GM18526 (cell line): ENCODE measurements around the gene NUDT5.
A peak's percentile ranks its signal among the peaks of the same experiment; 100 is the strongest.

Source experiments
- POLR2A ChIP-seq: IDR thresholded peaks from 3 replicates; pipeline ENCODE4 v1.6.1; 2011; ENCODE audit not compliant: insufficient read length; ENCODE audit errors: extremely low read depth

Gene NUDT5

DNA sequence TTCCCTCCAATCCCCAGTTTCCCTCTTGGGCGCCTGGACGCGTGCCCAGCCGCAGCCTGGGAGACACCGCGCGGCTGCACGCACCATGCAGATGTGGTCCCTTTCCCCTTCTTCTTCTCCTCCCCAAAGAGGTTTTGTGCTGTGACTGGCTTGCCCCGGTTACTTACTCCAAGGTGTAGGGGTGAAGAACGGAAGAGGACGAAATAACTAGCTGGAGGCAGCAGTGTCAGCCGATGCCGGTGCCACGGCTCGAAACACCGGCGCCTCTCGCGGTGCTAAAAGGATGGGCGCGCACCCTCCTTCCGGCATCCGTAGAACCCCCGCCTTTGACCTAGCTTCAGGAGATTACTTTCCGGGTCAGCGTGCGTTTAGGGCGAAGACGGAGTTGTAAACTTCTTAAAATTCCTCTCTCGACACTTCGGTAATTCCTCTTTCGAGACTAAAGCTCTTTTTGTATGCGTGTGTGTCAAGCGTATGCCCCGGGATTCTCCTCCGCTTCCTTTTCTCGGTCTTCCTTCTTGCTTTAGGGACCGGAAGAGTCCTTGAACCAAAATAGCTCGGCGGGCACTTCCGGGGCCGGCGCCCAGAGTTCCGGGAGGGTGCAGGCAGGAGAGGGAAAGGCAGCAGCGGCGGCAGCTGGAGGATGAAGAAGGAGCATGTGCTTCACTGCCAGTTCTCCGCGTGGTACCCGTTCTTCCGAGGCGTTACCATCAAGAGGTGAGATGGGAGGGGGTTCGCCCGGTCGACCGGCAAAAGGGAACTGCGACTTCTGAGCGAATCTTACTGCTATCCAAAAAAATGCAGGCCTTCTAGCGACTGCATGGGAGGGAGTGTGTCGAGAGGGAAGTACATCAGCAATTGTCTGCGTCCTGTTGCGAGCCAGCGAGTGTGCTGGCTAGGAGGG is at the start of gene NUDT5, which contains the start of gene CDC123:
TSS of gene NUDT5 (minus strand) at position 289 of the 904 bp plus-strand sequence. CDS start 9,600 bp downstream, outside the sequence.
TSS of gene CDC123 (plus strand) at position 586 of the 904 bp plus-strand sequence. CDS start at position 644, 58 bp downstream.
- peak; percentile 48 for TF ChIP-seq POLR2A

DNA sequence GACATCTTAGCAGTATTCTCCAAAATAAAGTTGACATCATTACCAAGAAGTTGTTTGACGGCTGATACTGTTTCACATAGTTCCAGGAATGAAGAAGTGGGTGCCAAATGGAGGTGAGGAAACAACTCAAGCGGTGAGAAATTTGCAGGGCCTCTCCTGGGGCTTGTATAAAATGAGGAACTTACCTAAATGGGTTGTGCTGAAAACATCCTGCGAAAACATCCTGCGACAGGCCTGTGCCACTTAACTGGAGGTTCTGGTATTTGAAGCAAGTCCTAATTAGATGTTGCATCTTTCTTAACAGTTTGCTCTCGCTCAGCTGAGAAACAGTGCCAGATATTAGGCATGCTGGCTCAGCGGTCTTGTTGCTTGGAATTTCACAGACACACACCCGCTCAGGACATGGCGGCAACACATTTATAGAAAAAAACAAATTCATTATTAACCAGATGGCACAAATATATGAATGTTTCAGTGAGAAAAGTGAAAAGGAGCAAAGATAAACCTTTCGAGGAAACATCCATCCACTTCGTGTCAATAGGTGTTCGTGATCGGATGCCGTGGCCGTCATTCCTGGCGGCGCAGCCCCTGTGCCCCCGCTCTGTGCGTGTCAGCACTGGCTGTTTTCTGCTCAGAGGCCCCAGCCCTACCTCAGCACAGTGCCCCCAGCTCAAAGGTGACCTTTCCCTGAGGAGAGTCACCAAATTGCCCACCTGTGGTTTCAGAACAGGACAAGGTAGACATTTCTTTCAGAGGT is 48.4 kb upstream of the NUDT5 start:
- TF ChIP-seq POLR2A: no peak

DNA sequence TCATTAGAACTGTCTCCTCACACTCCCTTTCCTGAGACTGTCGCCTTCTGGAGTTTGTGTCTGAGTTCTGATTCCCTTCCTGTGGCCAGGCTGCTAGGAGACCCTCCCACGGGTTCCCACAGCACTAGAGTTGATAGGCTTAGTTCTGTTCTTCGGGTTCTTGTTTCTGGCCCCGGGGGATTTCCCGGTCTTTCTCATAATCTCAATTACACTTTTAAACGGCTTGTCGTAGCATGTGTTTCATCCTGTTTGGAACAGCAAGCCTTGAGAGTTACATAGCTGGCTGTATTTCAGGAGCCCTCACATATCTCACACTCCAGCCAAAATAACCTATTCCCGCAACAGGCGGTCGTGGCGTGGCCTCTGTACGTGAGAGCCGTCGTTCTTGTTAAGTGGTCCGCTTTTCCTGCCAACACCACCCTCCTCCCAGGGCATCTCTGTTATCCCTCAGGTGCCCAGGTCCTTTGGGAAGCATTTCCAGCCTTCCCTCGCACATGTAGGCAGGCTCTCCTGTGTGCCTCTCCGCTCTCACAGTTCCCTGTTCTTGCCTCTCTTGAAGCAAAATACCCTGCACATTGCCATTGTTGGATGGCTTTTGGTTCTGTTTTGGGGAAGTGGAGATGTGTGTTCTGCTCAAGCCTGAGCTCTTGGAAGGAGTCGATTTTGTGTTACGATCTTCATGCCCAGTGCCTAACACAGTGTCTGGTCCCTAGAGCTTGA is 46.3 kb upstream of the NUDT5 start:
- no peak for TF ChIP-seq POLR2A

DNA sequence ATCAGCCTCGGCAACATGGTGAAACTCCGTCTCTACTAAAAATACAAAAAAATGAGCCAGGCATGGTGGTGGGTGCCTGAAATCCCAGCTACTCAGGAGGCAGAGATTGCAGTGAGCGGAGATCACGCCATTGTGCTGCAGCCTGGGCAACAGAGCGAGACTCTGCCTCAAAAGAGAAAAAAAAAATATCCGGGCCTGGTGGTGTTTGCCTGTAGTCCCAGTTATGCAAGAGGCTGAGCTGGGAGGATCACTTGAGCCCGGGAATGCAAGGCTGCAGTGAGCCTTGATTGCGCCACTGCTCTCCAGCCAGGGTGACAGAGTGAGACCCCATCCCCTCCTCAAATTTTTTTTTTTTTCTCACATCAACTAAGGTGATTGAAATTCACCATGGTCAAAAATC is 43.1 kb upstream of the NUDT5 start:
- no peak for TF ChIP-seq POLR2A

DNA sequence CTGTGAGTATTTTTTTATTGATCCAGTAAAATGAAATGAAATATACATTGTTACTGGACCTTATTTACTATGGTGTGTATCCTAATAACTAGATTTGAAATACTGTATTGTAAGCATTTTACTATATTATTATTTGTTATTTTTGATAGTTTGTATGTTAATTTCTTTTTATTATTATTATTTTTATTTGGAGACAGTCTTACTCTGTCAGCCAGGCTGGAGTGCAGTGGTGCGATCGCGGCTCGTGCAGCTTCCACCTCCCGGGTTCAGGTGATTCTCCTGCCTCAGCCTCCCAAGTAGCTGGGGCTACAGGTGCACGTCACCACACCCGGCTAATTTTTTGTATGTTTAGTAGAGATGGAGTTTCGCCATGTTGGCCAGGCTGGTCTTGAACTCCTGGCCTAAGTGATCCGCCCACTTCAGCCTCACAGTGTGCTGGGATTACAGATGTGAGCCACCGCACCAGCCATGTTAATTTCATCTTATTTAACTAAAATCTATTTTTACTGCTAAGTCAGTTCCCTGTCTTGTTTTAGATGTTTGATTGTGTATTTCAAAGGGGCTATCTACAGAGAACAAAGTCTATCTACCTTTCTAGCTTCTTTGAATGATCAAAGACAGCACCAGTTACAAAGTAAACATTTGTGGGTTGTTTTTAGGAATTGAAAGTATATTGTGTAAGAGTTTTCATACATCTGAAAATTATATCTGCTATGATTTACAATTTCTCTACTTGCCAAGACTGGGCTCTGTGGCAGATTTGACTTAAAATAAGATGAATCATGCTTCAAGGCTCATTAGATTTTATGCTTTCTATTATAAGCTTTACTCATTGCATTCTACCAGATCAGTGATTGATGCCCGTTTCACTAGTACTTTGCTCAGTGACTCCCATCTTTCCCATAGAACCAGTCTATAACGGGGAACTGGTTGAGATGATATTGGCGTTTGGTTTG is 41.9 kb upstream of the NUDT5 start:
- no peak for TF ChIP-seq POLR2A

DNA sequence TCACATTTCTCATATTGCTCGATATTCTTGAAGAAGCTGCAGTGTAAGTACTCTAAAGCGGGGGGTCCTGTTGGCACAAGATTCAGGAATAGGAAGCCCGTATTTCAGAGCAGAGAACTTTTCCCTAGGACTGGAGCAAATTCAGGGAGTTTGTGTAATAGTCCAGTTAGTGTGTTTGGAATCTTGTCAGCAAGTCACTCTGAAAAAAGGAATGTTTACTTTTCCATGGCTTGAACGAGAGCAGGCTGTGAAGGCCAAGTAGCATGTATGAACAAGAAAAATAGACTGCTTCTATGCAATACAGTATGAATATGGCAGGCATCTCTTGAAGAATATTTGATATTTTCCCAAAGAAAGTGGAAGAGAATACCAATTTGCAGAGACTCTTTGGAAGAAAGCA is 40.1 kb upstream of the NUDT5 start:
- no peak for TF ChIP-seq POLR2A

DNA sequence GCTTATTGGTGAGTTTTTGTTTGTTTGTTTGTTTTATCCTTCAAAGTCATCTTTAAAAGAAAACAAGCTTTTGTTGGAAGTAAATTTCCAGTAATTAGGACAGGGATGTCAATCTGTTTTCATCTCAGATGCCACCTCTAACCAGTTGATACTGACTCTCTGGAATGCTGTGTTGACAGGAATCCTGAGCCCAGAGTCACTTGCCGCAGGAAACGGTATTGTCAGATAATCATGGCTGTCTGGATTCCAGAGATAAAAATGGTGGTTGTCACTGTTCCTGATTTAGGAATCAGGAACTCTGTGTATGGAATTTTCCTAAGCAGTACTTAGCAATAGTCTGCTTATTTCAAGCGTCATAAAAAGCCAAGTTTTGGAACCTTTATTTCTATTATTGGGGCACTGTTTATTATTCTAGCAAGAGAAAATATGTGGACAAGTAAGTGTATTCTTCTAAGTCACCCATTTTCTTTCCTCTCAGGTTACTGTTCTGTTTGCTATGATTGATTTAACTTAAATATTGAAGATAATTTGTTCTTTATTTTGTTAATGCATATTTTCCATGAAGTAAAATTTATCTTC is 39.5 kb upstream of the NUDT5 start:
- no peak for TF ChIP-seq POLR2A

DNA sequence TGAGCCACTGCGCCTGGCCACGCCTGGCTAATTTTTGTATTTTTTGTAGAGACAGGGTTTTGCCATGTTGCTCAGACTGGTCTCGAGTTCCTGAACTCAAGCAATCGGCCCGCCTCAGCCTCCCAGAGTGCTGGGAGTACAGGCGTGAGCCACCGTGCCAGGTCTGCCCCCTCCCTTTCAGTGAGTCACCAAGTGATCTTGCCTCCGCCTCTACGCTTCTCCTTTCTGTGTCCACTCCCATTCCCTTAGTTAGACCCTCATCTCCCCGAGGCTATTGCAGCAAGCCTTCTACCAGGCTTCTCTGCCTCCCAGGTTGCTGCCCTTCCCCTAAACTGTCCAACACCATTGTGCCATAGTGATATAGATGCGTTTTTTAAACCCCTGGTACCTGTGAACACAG is 33.2 kb upstream of the NUDT5 start:
- TF ChIP-seq POLR2A: no peak

DNA sequence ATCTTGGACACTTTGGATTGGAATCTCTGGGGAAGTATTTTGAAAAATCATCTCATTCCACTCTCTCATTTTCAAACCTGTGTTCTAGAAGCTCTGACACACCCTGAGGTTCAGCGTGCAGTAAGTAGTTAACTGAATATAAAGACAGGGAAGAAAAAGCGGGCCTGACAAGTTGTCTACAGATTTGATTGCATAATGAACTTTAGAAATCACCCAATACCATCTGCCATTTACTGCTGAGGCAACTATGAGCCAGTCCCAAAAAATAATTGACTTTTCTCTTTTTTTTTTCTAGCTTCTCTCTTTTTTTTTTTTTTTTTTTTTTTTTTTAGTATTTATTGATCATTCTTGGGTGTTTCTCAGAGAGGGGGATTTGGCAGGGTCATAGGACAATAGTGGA is 29.8 kb upstream of the NUDT5 start:
- TF ChIP-seq POLR2A: no peak

DNA sequence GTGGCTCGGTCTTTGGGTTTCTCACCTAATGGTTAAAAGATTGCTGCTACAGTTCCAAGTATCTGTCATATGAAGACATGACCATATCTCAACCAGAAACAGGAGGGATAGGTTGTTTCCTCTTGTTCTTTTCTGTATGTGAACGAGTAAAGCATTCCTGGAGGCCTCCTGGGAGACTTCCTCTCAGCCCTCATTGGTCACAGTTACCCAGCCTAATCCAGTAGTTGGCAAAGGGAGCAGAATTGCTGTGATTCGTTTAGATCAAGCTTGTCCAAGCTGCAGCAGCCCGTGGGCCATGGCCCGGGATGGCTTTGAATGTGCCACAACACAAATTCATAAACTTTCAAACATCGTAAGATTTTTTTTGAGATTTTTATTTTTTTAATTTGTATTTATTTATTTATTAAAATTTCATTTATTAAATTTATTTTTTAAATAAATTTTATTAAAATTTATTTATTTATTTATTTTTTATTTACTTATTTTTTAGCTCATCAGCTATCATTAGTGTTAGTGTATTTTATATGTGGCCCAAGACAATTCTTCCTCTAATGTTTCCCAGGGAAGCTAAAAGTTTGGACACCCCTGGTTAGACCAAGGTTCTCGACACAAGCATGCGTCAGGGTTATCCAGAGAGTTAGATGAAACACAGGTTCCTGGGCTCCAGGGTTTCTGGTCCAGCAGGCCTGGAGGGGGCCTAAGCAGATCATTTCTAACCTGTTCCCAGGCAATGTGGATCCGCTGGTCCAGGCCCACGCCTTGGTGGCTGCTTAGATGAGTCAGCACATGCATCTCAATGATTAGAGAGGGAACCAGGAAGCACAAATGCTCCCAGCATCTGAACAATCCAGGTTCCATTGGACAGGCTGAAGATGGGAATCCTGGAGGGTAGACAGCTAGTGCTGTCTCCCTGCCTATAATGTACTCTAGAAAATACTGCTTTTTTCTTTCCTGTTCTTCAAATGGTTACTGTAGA is 25.9 kb upstream of the NUDT5 start:
- TF ChIP-seq POLR2A: no peak

DNA sequence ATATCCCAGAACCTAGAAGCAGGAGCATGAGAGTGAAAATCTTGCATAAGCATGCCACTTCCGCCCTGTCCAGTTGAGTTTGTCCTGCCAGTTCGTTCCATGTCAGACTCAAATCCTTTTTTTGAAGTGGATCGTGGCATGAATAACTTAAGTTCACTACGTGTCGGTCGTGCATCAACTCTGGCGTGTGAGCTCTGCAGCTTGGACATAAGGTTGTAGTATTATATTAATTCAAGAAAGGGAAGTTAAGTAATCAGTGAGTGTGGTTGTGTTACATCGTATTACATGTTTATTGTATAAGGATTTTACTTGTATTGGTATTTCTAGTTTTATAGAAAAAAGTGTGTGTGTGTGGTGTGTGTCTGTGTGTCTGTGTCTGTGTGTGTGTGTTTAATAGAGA is 23.3 kb upstream of the NUDT5 start:
- no peak for TF ChIP-seq POLR2A

DNA sequence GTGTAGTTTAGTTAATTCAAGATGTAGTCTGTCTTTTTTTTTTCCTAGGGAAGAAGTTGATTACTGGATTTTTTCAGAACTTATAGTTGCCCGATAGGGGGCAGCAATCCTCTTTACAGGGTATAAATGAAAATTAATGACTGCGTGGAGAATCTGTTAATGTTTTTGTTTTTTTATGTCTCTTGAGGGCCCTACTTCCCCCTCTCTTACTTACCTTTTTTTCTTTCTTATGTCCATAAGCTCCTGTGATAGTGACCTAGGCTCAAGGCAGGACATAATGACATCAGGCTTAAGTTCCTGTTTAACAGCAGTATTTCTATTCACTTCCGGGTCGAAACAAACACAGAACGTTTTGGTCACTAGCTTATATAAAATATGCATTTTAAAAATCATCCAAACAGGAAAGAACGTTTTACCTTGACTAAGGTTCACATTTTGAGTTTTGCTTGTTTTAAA is 19.1 kb upstream of the NUDT5 start:
- TF ChIP-seq POLR2A: no peak

DNA sequence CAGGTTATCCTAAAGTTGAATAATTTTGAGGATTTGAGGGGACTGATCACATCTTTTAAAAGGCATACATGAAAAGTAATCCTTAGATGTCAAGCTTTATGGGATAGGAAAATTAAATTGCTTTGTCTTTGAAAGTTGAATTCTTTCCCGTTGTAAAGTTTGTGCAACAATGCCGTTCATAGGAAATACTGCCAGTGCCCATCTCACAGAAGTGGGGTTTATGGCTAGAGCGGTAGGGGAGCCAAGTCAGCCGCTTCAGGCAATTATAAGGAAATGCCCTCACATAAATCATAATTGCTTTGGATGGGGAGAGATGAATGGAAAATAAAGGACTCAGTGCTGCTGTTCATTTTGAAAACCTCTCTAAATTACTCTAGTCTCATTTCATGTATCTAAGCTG is 18.4 kb upstream of the NUDT5 start:
- TF ChIP-seq POLR2A: no peak
